KG1 (cell line): ENCODE results near the gene FAM53B.
"Not testable (repeated sequence)": the region's sequence is repeated elsewhere in the genome, so short reads cannot be mapped to it uniquely, and the experiment has no call there.

Experiments used
- DNase-seq: peaks from one replicate; lab custom pipeline; 2025; lab: John Stamatoyannopoulos, UW

Gene FAM53B

DNA sequence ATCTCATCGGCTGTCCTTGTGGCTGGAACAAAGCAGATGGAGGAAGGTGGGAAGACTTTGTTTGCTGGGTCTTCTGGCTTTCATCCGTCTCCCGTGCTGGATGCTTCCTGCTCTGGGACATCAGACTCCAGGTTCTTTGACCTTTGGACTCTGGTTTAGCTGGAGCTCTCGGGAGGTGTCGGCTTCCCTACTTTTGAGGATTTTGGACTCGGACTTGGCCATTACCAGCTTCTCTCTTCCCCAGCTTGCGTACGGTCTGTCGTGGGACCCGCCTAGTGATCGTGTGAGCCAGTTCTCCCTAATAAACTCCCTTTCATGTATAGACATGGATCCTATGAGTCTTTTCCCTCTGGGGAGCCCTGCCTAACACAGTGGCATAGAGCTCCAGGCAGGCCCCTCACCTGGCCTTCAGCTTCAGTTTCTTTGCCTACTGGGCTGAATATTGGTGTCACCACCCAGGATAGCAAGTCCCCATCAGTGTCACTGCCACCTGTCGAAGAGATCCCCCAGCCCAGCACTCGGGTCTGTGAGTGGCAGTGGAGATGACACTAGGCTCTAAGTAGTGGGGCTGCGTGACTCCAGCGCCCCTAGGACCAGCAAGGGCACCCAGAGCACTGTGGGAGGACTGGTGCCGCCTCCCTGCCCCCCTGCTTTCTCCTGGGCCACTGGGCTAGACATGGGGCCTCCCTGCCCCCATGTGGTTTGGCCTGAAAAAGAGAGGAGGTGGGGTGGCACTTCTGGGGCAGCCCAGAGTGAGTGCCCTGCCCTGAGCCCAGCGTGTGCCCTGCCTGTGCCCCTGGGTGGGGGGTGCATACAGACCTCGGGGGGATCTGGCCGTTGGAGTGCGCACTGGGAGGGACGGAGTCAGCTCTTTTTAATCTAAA is 147.0 kb downstream of the FAM53B start:
- no peak for DNase-seq

DNA sequence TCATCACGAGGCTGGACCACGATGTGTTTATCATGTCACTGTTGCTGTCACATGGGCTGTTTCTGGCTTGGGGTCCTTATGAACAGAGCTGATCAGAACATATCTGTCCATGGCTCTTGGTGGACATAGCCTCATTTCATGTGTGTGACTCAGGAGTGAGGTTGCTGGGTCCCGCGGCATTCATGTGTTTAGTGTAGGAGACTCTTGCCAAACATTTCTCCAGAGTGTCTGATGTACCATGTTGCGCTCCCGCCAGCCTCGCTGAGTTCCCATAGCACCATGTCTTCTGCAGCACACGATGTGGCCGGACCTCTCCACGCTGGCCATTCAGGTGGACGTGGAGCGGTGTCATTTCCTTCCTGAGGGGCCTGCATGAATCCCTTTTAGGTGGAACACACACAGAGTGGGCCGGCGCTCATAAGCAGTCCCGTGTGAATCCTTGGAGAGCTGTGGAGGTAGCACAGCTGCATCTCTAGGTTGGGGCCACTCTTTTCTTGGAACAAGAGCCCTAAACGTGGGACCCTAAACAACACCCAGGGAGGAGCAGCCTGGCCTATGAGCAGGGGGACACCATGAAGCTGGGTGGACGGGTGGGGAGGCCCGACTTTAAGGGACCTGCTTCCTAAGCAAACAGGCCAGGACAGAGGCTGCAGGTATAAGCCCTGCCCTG is 147.9 kb downstream of the FAM53B start:
- no peak for DNase-seq

DNA sequence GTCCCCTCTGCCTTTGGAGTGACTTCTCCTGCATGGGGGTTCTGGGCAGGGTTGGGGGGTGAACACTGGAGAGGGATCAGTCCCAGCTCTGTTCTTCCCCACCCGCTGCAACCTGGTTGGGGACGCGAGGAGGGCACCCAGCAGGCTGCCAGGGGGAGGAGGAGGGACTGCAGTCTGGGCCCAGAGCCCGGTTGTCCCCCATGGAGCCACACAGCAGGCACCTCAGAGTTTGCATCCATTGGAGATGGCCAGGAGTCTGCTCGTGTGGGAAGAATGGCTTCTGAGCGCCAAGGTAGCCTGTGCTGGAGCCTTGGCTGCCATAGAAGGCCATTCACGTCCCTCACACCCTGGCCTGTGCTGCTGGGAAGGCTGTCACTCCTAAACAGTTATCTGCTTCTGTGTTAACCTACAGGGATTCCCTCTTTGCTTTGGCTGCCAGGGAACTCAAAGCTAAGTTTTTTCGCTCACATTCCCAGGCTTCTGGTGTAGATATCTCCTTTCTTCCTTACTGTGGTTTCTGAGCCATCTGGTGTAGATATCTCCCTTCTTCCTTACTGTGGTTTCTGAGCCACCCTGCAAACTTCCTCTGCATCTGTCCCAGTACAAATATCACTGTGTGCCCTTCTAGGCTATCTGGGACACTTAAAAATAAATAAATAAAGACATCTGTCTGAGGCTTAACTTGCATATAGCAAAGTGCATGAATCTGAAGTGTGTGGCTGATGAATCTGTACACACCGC is 148.9 kb downstream of the FAM53B start:
- DNase-seq, result no peak

DNA sequence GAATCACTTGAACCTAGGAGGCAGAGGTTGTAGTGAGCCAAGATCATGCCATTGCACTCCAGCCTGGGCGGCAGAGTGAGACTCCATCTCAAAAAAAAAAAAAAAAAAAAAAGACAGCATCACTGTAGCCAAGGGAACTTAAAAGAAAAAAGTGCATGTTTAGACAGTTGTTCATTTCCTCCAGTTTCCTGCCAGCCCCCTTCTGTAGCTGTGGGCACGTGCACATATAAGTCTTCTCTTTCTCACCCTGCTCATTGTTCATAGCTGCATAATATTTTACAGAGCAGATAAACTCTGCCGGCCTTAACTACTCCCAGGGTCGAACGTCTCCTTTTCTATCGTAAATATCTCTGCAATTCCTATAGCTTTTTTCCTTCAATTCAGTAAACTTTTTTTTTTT is 149.9 kb downstream of the FAM53B start:
- no peak for DNase-seq

DNA sequence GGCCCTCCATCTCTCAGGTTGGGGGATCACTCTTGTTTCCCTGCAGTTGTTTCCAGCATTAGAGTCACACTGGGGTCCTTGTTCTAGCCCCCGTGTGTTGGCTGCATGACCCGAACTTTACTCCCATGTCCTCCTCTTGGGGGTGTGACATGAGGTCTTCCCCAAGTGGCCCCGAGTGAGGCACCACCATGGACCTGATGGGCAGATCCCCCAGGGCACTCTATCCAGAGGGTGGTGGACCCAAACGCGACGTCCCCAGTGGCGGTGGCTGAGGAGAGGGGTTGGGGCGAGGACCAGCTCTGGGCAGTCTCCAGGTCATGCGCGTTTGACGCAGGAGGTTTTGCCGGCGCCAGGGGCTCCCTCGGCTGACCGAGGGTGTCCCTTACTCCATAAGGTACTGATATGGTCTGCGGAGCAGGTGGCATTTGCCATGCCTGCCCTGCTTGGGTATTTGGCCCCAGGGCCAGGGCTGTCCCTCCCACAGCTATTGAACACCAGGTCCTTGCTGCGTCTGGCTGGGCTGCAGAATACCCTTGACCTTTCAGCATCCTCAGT is 150.7 kb downstream of the FAM53B start:
- no peak for DNase-seq

DNA sequence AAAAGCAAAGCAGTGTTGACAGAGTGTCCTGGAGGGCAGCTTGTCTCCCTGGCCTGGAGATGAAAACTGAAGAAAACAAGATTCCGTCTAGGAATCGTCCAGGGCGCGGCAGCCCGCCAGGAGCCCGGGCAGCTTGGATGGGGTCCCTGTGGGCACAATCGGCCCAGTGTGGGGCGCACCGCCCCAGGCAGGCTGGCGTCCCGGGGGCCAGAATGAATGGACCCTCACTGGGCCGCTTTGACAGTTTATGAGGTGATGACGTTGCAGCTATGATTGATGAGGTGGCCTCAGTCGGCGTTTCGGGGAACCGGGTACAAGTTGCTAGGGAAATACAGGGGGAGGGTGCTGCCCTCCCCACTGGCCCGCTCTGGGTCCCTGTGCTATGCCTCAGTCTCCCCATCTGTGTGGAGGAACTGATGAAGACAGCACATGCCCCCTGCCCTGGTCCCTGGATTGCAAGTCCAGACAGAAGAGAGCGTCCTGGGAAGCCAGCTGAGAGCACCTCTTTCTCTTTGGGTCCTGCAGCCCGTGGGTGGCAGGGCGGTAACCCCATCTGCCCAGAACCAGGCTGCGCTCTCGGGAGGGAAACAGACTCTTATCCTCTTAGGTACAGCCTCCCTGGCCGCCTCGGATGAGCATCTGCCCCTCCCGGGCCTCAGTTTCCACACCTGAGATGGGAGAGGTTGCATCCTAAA is 151.3 kb downstream of the FAM53B start:
- DNase-seq, result no peak

DNA sequence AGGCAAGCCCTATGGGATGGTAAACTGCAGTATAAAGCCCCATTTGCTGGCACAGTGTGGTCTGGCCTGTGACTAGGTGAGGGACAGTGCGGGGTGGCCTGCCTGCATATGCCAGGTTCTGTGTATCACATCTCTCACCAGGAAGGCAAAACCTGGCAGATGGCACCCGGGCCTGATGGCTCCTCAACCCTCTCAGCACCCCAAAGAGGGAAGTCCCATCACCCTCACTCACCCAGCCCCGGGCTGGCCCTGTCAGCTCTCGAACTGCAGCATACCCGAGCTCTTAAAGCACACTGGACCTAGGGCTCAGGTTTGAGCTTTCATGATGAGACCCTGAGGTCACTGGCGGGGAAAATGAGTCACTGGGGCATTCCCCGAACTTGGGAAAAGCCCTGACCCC is 152.1 kb downstream of the FAM53B start:
- DNase-seq, result no peak

DNA sequence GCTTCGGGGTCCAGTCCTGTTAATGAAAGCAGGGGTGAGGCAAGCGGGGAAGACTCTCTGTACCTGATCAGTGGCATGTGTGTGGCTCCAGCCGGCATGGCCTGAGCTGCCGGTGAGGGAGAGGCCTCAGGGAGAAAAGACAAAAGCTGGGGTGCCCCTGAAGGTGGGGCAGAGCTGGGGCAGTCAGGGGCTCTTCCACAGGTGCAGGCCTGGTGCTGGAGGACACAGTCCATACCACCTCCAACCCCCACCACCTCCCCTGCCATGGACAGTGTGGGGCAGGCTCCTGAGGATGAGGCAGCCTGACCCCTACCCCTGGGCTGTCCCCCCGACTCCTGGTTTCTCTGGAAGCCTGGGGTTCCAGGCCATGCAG is 153.1 kb downstream of the FAM53B start:
- no peak for DNase-seq

DNA sequence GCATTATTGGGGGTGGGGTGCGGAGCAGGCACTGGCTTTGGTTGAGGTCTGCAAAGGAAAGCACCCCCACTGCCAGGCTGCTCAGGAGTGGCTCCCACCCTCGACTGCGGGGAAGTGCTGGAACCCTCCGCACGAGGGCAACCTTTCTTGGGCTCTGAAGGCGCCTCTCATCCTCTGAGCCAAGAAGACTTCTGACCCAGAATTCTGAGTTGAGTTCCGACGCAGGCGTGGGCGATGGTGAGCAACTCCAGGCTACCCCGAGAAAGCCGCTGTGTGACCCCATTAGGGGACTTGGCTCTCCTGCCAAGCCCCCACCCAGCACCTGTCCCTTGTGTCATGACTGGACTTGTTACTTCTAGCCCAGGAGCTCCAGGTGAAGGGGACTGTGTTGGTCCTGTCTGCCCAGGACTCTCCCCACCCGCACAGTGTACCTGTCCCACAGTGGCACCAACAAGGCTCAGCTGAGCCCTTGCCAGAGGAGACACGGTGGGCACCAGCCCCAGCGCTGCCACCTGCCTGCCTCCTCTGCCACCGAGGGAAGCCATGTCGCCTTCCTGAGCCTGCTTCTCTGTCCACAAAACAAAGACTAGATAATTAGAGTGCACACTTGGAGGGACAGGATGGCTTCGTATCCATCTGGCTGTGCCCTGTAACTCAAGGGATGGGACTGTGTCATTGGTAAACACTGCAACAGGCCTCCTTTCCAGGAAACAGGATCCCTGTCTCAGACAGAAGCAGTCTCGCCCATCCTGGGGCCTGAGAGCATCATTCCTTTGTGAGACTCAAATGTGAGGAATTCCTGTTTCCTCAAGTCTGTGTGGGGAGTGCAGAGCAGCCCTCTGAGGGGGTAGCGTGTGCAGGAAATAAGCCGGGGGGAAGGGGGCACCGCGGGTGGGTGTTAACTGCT is 153.7 kb downstream of the FAM53B start:
- DNase-seq, result no peak

DNA sequence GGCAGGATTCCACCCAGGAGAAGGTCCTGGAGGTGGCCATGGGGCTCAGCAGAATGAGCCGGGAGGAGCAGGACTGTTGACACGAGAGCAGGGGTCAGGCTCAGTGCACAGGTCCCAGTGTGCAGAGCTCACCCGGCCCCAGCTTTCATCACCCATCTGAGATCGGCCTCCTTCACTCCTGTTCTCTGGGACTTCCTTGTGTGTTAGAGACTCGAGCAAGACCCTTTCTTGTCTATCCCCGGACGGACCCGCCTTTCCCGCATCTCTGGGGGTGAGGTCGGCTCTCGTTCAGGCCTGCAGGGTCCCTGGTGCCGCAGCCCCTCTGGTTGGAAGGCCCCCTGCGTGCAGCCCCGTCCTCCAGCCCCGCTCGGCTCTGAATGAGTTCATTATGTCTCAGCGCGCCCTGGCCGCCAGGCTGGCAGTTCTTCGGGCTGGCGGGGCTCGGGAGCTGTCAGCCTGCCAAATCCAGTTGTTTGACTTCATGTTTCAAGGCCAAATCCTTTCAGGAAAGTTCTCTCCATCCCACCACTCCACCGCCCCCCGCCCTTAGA is 154.6 kb downstream of the FAM53B start:
- no peak for DNase-seq

DNA sequence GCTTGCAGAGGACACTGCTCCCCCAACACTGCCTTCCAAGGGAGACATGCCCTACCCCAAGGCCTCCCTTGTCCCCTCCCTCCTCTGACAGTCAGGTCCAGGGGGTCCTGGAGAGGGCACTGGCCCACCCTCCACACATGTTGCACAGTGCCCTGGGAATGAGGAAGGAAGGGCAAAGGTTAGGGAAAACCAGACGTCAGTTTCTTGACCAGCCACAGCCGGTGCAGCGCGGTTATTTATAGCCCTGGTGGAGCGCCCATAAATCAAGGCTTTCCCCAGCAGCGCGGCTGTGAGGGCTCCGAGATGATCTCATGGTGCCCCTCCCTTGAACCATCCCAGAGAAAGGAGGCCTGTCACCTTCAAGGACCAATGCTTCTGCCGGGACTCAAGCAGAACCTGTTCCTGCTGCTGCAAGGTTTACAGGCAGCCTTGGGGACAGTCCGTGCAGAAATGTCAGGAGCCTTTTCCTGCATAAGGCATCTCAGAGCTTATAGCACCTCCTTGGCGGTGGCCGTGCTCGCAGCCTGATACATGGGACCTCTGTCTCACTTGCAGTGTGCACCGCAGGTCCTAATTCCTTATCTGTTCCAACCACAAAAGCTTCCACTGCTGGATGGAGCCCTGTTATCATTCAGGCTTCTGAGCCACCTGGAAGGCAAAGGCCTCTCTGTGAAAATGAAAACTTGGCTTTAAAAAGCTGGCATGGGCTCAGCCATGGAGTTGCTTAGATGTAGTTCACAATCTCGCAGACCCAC is 155.3 kb downstream of the FAM53B start:
- DNase-seq, result peak; percentile 14

DNA sequence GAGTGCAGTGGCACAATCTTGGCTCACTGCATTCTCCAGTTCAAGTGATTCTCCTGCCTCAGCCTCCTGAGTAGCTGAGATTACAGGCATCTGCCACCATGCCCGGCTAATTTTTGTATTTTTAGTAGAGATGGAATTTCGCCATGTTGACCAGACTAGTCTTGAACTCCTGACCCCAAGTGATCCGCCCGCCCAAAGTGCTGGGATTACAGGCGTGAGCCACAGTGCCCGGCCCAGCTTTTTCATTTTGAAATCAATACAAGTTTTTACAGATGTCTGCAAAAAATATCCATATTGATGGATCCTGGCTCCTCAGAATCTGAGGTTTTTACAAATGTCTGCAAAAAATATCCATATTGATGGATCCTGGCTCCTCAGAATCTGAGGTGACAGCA is 155.8 kb downstream of the FAM53B start:
- not testable (repeated sequence) for DNase-seq

DNA sequence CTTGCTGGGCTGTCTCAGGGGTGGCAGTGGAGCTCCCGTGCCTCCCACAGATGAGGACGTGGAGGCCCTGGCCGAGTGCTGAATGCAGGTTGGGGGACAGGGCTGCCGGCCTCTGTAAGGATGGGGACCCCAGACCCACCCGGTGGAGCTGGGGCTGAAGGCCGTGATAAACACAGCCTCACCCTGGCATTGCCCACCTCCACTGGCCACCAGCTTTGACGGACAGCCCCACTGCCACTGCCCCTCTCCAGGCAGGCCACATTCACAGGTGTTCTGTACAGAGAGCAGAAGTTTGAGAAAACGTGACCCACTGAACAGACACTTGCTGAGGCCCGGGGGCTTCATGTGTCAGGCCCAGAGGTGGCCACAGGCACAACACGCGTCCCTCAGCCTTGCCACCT is 156.4 kb downstream of the FAM53B start:
- no peak for DNase-seq

DNA sequence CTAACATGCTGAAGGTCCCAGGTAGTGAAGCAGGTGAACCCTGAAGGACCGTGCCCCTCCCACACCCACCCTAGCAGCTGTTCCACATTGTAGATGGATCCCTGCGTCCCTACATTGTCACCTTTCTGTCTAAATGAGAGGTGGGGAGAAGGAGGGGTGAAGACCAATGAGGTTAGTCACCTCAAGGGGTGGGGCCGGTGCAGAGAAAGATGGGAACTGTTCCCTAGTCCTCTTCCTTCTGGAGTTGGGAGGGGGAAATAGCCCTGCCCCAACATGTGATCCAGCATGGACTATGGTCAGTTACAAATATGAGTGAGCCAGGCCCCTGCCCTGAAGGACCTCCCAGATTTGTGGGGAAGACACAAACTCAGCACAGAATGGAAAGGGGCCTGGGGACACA is 158.0 kb downstream of the FAM53B start:
- no peak for DNase-seq

DNA sequence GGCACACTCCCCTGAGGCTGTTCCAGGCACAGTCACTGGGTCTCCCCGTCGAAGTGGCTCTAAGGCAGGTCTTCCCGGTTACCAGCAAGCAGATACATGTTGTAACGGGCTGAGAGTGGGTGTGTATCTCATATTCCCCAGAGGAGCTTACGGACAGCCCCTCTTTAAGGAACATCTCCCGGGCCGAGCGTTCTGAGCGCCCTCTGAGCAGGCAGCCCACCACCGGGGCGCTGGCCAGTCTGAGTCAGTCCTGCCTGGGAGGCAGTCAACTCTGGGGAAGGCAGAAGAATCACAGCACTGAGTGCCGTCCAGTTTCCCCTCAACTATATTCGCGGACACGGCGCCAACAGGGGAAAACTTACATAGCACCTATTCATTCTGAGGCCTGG is 165.2 kb downstream of the FAM53B start:
- DNase-seq, result no peak

DNA sequence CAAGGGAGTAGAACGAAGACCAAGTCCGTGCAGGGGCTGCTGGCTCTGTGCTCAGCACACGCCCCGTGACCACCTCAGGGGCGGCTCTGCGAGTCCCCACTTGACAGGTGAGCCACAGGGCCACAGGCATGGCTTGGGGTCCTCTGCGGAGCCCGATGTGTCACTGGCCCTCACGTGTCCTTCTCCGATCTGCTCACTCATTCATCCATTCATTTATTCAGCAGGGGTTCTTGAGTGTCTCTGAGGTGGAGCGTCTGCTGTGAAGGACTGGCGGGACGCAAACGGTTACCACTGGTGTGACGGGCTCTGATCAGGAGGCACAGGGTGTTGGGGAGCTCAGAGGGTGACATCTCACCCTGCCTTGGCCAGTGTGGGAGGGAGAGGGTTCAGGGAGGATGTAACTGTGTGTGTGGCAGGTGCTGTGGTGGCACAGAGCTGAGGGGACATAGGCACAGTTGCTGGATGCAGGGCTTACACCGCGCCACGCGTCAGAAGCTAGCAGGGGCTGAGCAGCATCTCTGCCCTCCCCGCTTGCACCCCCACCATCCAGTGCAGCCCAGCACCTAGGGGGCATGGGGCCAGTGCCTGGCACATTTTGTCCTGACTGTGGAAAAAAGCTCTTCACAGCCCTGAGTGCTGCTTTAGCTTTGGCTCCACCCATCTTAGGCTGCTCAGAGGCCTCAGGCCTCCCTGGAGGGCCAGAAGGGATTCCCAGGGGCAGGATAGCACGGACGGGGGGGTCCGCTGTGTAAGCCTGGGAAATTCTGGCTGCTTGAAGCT is 165.8 kb downstream of the FAM53B start:
- no peak for DNase-seq

DNA sequence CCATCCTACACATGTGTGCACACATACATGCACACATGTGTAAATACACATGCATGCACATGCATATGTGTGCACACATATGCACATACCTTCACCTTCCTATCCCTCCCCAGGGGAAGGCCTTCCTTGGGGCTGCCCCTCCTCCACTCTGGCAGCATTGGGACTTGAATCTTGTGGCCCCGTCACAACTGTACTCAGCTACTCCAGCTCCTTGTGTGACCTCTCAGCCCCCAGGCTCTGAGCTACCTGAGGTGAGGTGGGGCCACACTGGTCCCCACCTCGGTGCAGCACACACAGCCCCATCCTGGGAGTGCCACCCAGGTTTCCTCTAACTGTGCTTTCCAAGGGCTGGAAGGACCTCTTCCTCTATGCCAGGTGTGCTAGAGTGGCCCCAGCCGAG is 166.5 kb downstream of the FAM53B start:
- no peak for DNase-seq

DNA sequence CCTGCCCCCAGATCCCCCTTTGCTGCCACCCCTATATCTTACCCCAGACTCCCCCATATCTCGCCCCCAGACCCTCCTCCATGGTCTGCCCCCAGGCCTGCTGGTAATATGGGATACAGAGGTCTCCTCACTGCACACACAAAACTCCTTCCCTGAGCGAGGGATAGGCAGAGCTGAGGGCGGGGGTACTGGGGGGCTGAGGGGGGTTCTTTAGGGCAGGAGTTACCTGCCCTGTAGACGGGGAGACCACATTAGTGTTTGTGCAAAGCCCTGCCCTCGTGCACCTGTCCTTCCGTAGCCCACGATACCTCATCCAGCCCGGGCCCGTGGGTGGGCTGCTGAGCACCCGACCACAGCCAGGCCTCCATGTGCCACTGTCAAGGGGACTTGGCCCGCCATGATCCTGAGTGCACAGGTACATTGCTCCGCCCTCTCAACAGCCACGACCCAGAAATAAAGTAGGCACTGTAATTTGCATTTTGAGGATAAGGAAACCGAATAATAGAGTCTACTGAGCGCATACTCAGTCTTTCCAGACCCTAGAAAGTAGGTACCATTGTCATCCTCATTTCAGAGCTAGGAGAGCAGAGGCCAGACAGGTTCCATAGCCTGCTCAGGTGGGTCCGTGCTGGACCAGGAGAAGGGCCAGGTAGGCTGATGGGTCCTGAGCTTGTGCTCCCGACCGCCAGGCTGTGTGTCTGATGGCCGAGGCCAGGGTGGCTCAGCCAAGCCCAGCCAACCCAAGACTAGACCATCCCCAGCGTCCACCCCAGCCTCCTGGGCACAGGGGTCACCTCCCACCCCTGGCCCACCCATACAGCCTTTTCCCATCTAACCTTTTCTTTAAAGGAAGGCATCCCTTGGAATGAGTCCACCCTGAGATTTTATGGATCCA is 167.4 kb downstream of the FAM53B start:
- no peak for DNase-seq
